IPS DF 6.9 (cell line): ENCODE results near the gene ATG4D.
A peak's percentile ranks its signal among the peaks of the same experiment; 100 is the strongest.

Experiments
- DNase-seq: peaks from one replicate; pipeline ENCODE4 v3.0.0-alpha.2; 2013; ENCODE audit warnings: low read depth, low spot score
- H3K27ac ChIP-seq: one replicate; pipeline ENCODE4 v1.5.1; 2013; ENCODE audit warnings: low read length, control low read depth
- H3K27me3 ChIP-seq: 2 replicates; pipeline ENCODE4 v1.6.1; 2013; ENCODE audit warnings: mild to moderate bottlenecking, low read length; ENCODE audit not compliant: control insufficient read depth, insufficient read depth
- H3K36me3 ChIP-seq: 2 replicates; pipeline ENCODE4 v1.6.1; 2013; ENCODE audit warnings: low read length; ENCODE audit not compliant: control insufficient read depth, insufficient read depth
- H3K4me1 ChIP-seq: 2 replicates; pipeline ENCODE4 v1.6.1; 2013; ENCODE audit warnings: low read length; ENCODE audit not compliant: control insufficient read depth, insufficient read depth
- H3K4me3 ChIP-seq: 2 replicates; pipeline ENCODE4 v1.5.1; 2013; ENCODE audit warnings: mild to moderate bottlenecking, low read length
- H3K9me3 ChIP-seq: 2 replicates; pipeline ENCODE4 v1.6.1; 2013; ENCODE audit warnings: low read length, inconsistent platforms; ENCODE audit not compliant: control insufficient read depth, insufficient read depth
- WGBS: extraction: QIAGEN DNeasy Blood & Tissue Kit; methylation state at CpG from one replicate; pipeline ENCODE4 v1.1.7; 2013; ENCODE audit warnings: mixed read lengths, missing lambda C conversion rate; ENCODE audit not compliant: insufficient read length, insufficient coverage; 5-methylcytosine and 5-hydroxymethylcytosine counted together

ATG4D gene

GRCh38 chr19:10508707-10509106 lies 35.0 kb upstream of the ATG4D start:
- Histone ChIP-seq H3K27me3 (peaks cover 8% of the 10 kb centered on the region), H3K4me3 (no peak overlapping the region), H3K27ac (no peak overlapping the region), H3K9me3 (no peaks in the 10 kb centered on the region), H3K36me3 (no peaks in the 10 kb centered on the region), H3K4me1 (peaks cover 3% of the 10 kb centered on the region; the same call in 1 of the 2 replicates)
- WGBS = no CpG with 5 or more reads among the region's 3 CpGs
- DNase-seq = no peak

GRCh38 chr19:10510301-10510802 lies 33.4 kb upstream of the ATG4D start:
- Histone ChIP-seq H3K27ac (no peak overlapping the region), H3K36me3 (no peaks in the 10 kb centered on the region; the same call in 1 of the 2 replicates), H3K9me3 (no peaks in the 10 kb centered on the region), H3K4me3 (no peak overlapping the region), H3K27me3 (peaks cover 17% of the 10 kb centered on the region), H3K4me1 (peaks cover 6% of the 10 kb centered on the region)
- DNase-seq = no peak
- WGBS = no CpG with 5 or more reads among the region's 15 CpGs

- Histone ChIP-seq H3K27ac (no peak overlapping the region), H3K27me3 (peaks cover 30% of the 10 kb centered on the region), H3K4me3 (no peak overlapping the region), H3K36me3 (no peaks in the 10 kb centered on the region; the same call in 1 of the 2 replicates), H3K4me1 (peaks cover 6% of the 10 kb centered on the region), H3K9me3 (no peaks in the 10 kb centered on the region)
- DNase-seq = no peak
- WGBS = no CpG with 5 or more reads among the region's 7 CpGs
Measured at GRCh38 chr19:10513223-10513622, 30.5 kb upstream of the ATG4D start.

- H3K27ac ChIP-seq = no peak overlapping the region
- WGBS = no CpG with 5 or more reads among the region's 107 CpGs
- H3K27me3 ChIP-seq = peaks cover 30% of the 10 kb centered on the region
- peak overlapping the region; percentile 41; the same call in 1 of the 2 replicates for H3K4me3 ChIP-seq
- no peaks in the 10 kb centered on the region for H3K9me3 ChIP-seq
- peaks cover 6% of the 10 kb centered on the region for H3K4me1 ChIP-seq
- H3K36me3 ChIP-seq = no peaks in the 10 kb centered on the region; the same call in 1 of the 2 replicates
- DNase-seq = no peak
Measured at GRCh38 chr19:10514211-10515145, 29.2 kb upstream of the ATG4D start.

GRCh38 chr19:10516064-10516385 lies 27.7 kb upstream of the ATG4D start:
- no peaks in the 10 kb centered on the region; the same call in 1 of the 2 replicates for H3K36me3 ChIP-seq
- H3K9me3 ChIP-seq = no peaks in the 10 kb centered on the region
- H3K27ac ChIP-seq = no peak overlapping the region
- peaks cover 30% of the 10 kb centered on the region for H3K27me3 ChIP-seq
- WGBS = no CpG with 5 or more reads among the region's 5 CpGs
- H3K4me1 ChIP-seq = peaks cover 3% of the 10 kb centered on the region
- H3K4me3 ChIP-seq = no peak overlapping the region
- DNase-seq = no peak

GRCh38 chr19:10516671-10517286 lies 26.9 kb upstream of the ATG4D start:
- peak overlapping the region; percentile 65; the same call in 1 of the 2 replicates for H3K4me3 ChIP-seq
- H3K4me1 ChIP-seq = peaks cover 3% of the 10 kb centered on the region
- H3K27me3 ChIP-seq = peaks cover 30% of the 10 kb centered on the region
- no peaks in the 10 kb centered on the region; the same call in 1 of the 2 replicates for H3K36me3 ChIP-seq
- no peak for DNase-seq
- H3K9me3 ChIP-seq = no peaks in the 10 kb centered on the region
- no CpG with 5 or more reads among the region's 10 CpGs for WGBS
- H3K27ac ChIP-seq = no peak overlapping the region

GRCh38 chr19:10517361-10517759 lies 26.3 kb upstream of the ATG4D start, which contains the start of gene S1PR5:
Gene S1PR5 (minus strand): TSS chr19:10517447. CDS start chr19:10515011, 2,436 bp downstream.
- WGBS = no CpG with 5 or more reads among the region's 39 CpGs
- peaks cover 30% of the 10 kb centered on the region for H3K27me3 ChIP-seq
- H3K4me1 ChIP-seq = peaks cover 3% of the 10 kb centered on the region
- no peaks in the 10 kb centered on the region for H3K9me3 ChIP-seq
- DNase-seq = no peak
- no peaks in the 10 kb centered on the region; the same call in 1 of the 2 replicates for H3K36me3 ChIP-seq
- H3K27ac ChIP-seq = no peak within 1 kb of the TSS
- H3K4me3 ChIP-seq = peak within 1 kb of the TSS; percentile 65; the same call in 1 of the 2 replicates

- no CpG with 5 or more reads among the region's 27 CpGs for WGBS
- DNase-seq = no peak
- no peaks in the 10 kb centered on the region; the same call in 1 of the 2 replicates for H3K36me3 ChIP-seq
- peaks cover 29% of the 10 kb centered on the region for H3K27me3 ChIP-seq
- no peaks in the 10 kb centered on the region for H3K9me3 ChIP-seq
- peak overlapping the region; percentile 65; the same call in 1 of the 2 replicates for H3K4me3 ChIP-seq
- no peak overlapping the region for H3K27ac ChIP-seq
- H3K4me1 ChIP-seq = peaks cover 3% of the 10 kb centered on the region
Measured at GRCh38 chr19:10517760-10518443, 25.8 kb upstream of the ATG4D start.

- WGBS = no CpG with 5 or more reads among the region's 33 CpGs
- H3K27me3 ChIP-seq = peaks cover 22% of the 10 kb centered on the region
- peaks cover 3% of the 10 kb centered on the region for H3K4me1 ChIP-seq
- no peak for DNase-seq
- H3K36me3 ChIP-seq = no peaks in the 10 kb centered on the region; the same call in 1 of the 2 replicates
- no peaks in the 10 kb centered on the region for H3K9me3 ChIP-seq
- peak overlapping the region; percentile 7; the same call in 1 of the 2 replicates for H3K4me3 ChIP-seq
- H3K27ac ChIP-seq = no peak overlapping the region
Measured at GRCh38 chr19:10518444-10519361, 25.0 kb upstream of the ATG4D start.
